CD4-positive, alpha-beta T cell (primary cell): ENCODE measurements around the gene LHFPL3. TPM values are rescaled to one million over a fixed set of nuclear protein-coding genes. Genes with fewer than 3 reads are reported as not detected.
A peak's percentile ranks its signal among the peaks of the same experiment; 100 is the strongest.
"Not testable (repeated sequence)": the region's sequence is repeated elsewhere in the genome, so short reads cannot be mapped to it uniquely, and the experiment has no call there.

Source experiments
- ATAC-seq: fragments of 200-7000 bp; cut with Tn5 transposase; one replicate; pipeline ENCODE4 v1.10.0; 2022; ENCODE audit warnings: mild to moderate bottlenecking; ENCODE audit not compliant: poor library complexity
- CTCF ChIA-PET: fragments of 350-600 bp; sonication (Branson Sonifier 250); formaldehyde crosslinking; loops from one replicate; lab custom pipeline; 2021; ENCODE audit warnings: antibody characterized with exemption, inconsistent platforms; lab: Charles Lee
- POLR2A ChIA-PET: fragments of 350-600 bp; sonication (Branson Sonifier 250); formaldehyde crosslinking; loops from one replicate; lab custom pipeline; 2021; ENCODE audit warnings: antibody characterized with exemption, inconsistent platforms; lab: Charles Lee
- DNase-seq, 14 experiments: peaks; one replicate each; pipeline ENCODE4 v3.0.0-alpha.2; 2013 to 2020; ENCODE audit warnings: mixed read lengths in 2 of 14
- H3K27ac ChIP-seq, 2 donors: one replicate each; pipeline versions ENCODE4 v1.5.1 to v1.7.0; 2013; ENCODE audit warnings: low read length in 2 of 2, low read depth in 1 of 2, mild to moderate bottlenecking in 1 of 2
- H3K27me3 ChIP-seq, 2 experiments: 1 replicate in 1 of 2; 2 replicates in 1 of 2; pipeline versions ENCODE4 v1.6.1 to v1.7.0; 2013; ENCODE audit warnings: low read length in 2 of 2, control low read depth in 1 of 2, mild to moderate bottlenecking in 1 of 2, moderate library complexity in 1 of 2; ENCODE audit not compliant: insufficient read depth in 2 of 2, control insufficient read depth in 1 of 2
- H3K36me3 ChIP-seq: one replicate; pipeline ENCODE4 v1.6.1; 2013; ENCODE audit warnings: low read length, control low read depth; ENCODE audit not compliant: insufficient read depth
- H3K4me1 ChIP-seq: one replicate; pipeline ENCODE4 v1.6.1; 2013; ENCODE audit warnings: low read length, control low read depth; ENCODE audit not compliant: insufficient read depth
- H3K4me3 ChIP-seq: one replicate; pipeline ENCODE4 v1.5.1; 2013; ENCODE audit warnings: mild to moderate bottlenecking, low read length, moderate library complexity
- H3K9me3 ChIP-seq, 2 experiments: 1 replicate in 1 of 2; 2 replicates in 1 of 2; pipeline versions ENCODE4 v1.6.1 to v1.7.0; 2013; ENCODE audit warnings: low read length in 2 of 2, mild to moderate bottlenecking in 2 of 2, control low read depth in 1 of 2, moderate library complexity in 1 of 2; ENCODE audit not compliant: control insufficient read depth in 1 of 2, insufficient read depth in 1 of 2
- H3K27ac Mint-ChIP-seq: one replicate; pipeline ENCODE4 v1.8.0; 2020; ENCODE audit warnings: mixed read lengths
- H3K27me3 Mint-ChIP-seq: one replicate; pipeline ENCODE4 v1.8.0; 2021; ENCODE audit warnings: mixed read lengths
- H3K36me3 Mint-ChIP-seq: one replicate; pipeline ENCODE4 v1.8.0; 2021; ENCODE audit warnings: low read depth, mixed read lengths
- H3K4me1 Mint-ChIP-seq: one replicate; pipeline ENCODE4 v1.8.0; 2021; ENCODE audit warnings: low read depth, mixed read lengths
- H3K4me3 Mint-ChIP-seq: one replicate; pipeline ENCODE4 v1.8.0; 2020; ENCODE audit warnings: mild to moderate bottlenecking, mixed read lengths
- H3K9me3 Mint-ChIP-seq: one replicate; pipeline ENCODE4 v1.8.0; 2020; ENCODE audit warnings: mixed read lengths
- CTCF ChIP-seq: fragments of 200-600 bp; IDR thresholded peaks from one replicate; pipeline ENCODE4 v1.8.0; 2022; ENCODE audit warnings: antibody characterized with exemption, mild to moderate bottlenecking
- intact Hi-C, 2 experiments: fragments of 100-400 bp; cut with DNase I in 1 of 2; cut with micrococcal nuclease in 1 of 2; formaldehyde crosslinking; loops; one replicate each; pipeline versions ENCODE4 v1.15.1 to v1.9.0; 2023 to 2025; cut with DNase I, micrococcal nuclease
- total RNA-seq, 174 experiments: library from RNA in 2 of 174; stranded (reverse) in 2 of 174; gene quantifications; one replicate each; pipeline ENCODE4 v1.2.3 and lab custom pipeline; 2021 to 2026

Gene LHFPL3
- total RNA-seq, 2 experiments from 2014 or later = not detected

- peak; percentile 95 for ATAC-seq
- peaks cover 6% of the 10 kb centered on the region for H3K4me1 ChIP-seq
- no peak overlapping the region for H3K4me3 ChIP-seq
- Mint-ChIP-seq H3K9me3 (no peaks in the 10 kb centered on the region), H3K36me3 (no peaks in the 10 kb centered on the region), H3K27me3 (no peaks in the 10 kb centered on the region), H3K27ac (no peak overlapping the region), H3K4me3 (no peak overlapping the region), H3K4me1 (no peaks in the 10 kb centered on the region)
- peak; percentile 47 to 89 (median 65) for DNase-seq
- no peaks in the 10 kb centered on the region for H3K27me3 ChIP-seq
- no peak overlapping the region for H3K27ac ChIP-seq
- intact Hi-C loops = loop anchor here (1.0 to 5.0 kb wide), 9 partner anchors 22 to 664 kb away; no protein-coding TSS in a partner anchor
- ChIA-PET CTCF (interaction anchor here (0.8 to 1.5 kb wide), 5 partner anchors 39 to 608 kb away, joined by 3 to 17 read pairs (median 3); no protein-coding TSS in a partner anchor), POLR2A (interaction anchor here (1.1 kb wide), 1 partner anchor 60 kb away, joined by 4 read pairs; no protein-coding TSS in a partner anchor)
- H3K9me3 ChIP-seq = no peaks in the 10 kb centered on the region
- TF ChIP-seq CTCF = peak; percentile 76
- no peaks in the 10 kb centered on the region for H3K36me3 ChIP-seq
Observed at GRCh38 chr7:104923010-104923421, 594.6 kb downstream of the LHFPL3 start.

- POLR2A ChIA-PET = interaction anchor here (1.5 kb wide), 1 partner anchor 14 kb away, joined by 3 read pairs; no protein-coding TSS in a partner anchor
- H3K27me3 ChIP-seq, H3K27me3 Mint-ChIP-seq, H3K4me1 Mint-ChIP-seq, H3K36me3 ChIP-seq, H3K36me3 Mint-ChIP-seq, H3K4me3 ChIP-seq, H3K4me3 Mint-ChIP-seq, H3K9me3 Mint-ChIP-seq, H3K27ac Mint-ChIP-seq, DNase-seq, H3K27ac ChIP-seq, H3K4me1 ChIP-seq, ATAC-seq, H3K9me3 ChIP-seq: not testable (repeated sequence)
- intact Hi-C loops = loop anchor here in 1 of 2 experiments (5.0 kb wide), 1 partner anchor 406 kb away; no protein-coding TSS in a partner anchor
- CTCF ChIA-PET = interaction anchor here (1.0 to 1.4 kb wide), 2 partner anchors 55 to 115 kb away, joined by 3 to 4 read pairs; no protein-coding TSS in a partner anchor
Observed at GRCh38 chr7:104926189-104926588, 597.8 kb downstream of the LHFPL3 start.

- ChIA-PET CTCF (interaction anchor here (1.0 to 1.4 kb wide), 3 partner anchors 10 to 114 kb away, joined by 3 read pairs; no protein-coding TSS in a partner anchor), POLR2A (interaction anchor here (1.4 to 1.5 kb wide), 2 partner anchors 14 to 57 kb away, joined by 3 to 5 read pairs; no protein-coding TSS in a partner anchor)
- no peak overlapping the region for H3K27ac Mint-ChIP-seq
- no peaks in the 10 kb centered on the region for H3K4me1 Mint-ChIP-seq
- H3K36me3 Mint-ChIP-seq = no peaks in the 10 kb centered on the region
- Histone ChIP-seq H3K4me3 (no peak overlapping the region), H3K27ac (no peak overlapping the region), H3K27me3 (no peaks in the 10 kb centered on the region), H3K36me3 (no peaks in the 10 kb centered on the region), H3K4me1 (peaks cover 6% of the 10 kb centered on the region), H3K9me3 (no peaks in the 10 kb centered on the region)
- H3K9me3 Mint-ChIP-seq = no peaks in the 10 kb centered on the region
- no peaks in the 10 kb centered on the region for H3K27me3 Mint-ChIP-seq
- ATAC-seq (no peak), DNase-seq (no peak)
- no peak overlapping the region for H3K4me3 Mint-ChIP-seq
- TF ChIP-seq CTCF = no peak
- intact Hi-C loops = loop anchor here in 1 of 2 experiments (5.0 kb wide), 1 partner anchor 406 kb away; no protein-coding TSS in a partner anchor
Observed at GRCh38 chr7:104926601-104927041, 598.2 kb downstream of the LHFPL3 start.
